GM12878 (cell line): ENCODE data around the gene TUBAL3.
"Not testable (repeated sequence)": the region's sequence is repeated elsewhere in the genome, so short reads cannot be mapped to it uniquely, and the experiment has no call there.

Experiments used
- BCL3 ChIP-seq: IDR thresholded peaks from 2 replicates; pipeline ENCODE4 v1.6.1; 2011; ENCODE audit warnings: borderline replicate concordance, low read depth, mild to moderate bottlenecking, moderate library complexity, low read length; ENCODE audit not compliant: insufficient read depth, poor library complexity, severe bottlenecking
- HDAC6 ChIP-seq: fragments of 200-600 bp; sonication (generic); IDR thresholded peaks from one replicate; pipeline ENCODE4 v1.8.0; 2017; ENCODE audit warnings: antibody characterized with exemption; ENCODE audit not compliant: unreplicated experiment
- LARP7 ChIP-seq: fragments of 450-650 bp; IDR thresholded peaks from 2 replicates; pipeline ENCODE4 v1.6.1; 2017; ENCODE audit warnings: mild to moderate bottlenecking
- NFYB ChIP-seq: IDR thresholded peaks from 2 replicates; pipeline ENCODE4 v1.6.1; 2011; ENCODE audit warnings: low read depth, mild to moderate bottlenecking, low read length, improper control_type of control experiment, moderate library complexity; ENCODE audit not compliant: insufficient read depth
- RAD51 ChIP-seq: fragments of 450-650 bp; IDR thresholded peaks from 2 replicates; pipeline ENCODE4 v1.6.1; 2016; ENCODE audit warnings: moderate library complexity, mild to moderate bottlenecking, inconsistent platforms
- RBBP5 ChIP-seq: fragments of 200-600 bp; sonication (generic); conservative IDR thresholded peaks from 2 replicates; pipeline ENCODE4 v1.6.1; 2016
- RCOR1 ChIP-seq: conservative IDR thresholded peaks from 2 replicates; pipeline ENCODE4 v1.6.1; 2012; ENCODE audit warnings: low read depth, low read length, improper control_type of control experiment
- TF ChIP-seq, protein P1 (sequence below), 3 experiments: IDR thresholded peaks in 2 of 3; conservative IDR thresholded peaks in 1 of 3; 2 replicates each; pipeline ENCODE4 v1.5.1; 2011; ENCODE audit warnings: low read depth in 3 of 3, low read length in 3 of 3, mild to moderate bottlenecking in 3 of 3, control low read depth in 2 of 3, moderate library complexity in 2 of 3, inconsistent platforms in 1 of 3, mixed read lengths in 1 of 3; ENCODE audit not compliant: control insufficient read depth in 2 of 3, insufficient read depth in 1 of 3; ENCODE audit errors: extremely low read depth in 1 of 3

- TF ChIP-seq, protein P1, sequence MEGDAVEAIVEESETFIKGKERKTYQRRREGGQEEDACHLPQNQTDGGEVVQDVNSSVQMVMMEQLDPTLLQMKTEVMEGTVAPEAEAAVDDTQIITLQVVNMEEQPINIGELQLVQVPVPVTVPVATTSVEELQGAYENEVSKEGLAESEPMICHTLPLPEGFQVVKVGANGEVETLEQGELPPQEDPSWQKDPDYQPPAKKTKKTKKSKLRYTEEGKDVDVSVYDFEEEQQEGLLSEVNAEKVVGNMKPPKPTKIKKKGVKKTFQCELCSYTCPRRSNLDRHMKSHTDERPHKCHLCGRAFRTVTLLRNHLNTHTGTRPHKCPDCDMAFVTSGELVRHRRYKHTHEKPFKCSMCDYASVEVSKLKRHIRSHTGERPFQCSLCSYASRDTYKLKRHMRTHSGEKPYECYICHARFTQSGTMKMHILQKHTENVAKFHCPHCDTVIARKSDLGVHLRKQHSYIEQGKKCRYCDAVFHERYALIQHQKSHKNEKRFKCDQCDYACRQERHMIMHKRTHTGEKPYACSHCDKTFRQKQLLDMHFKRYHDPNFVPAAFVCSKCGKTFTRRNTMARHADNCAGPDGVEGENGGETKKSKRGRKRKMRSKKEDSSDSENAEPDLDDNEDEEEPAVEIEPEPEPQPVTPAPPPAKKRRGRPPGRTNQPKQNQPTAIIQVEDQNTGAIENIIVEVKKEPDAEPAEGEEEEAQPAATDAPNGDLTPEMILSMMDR (IDR thresholded peaks at IDR 0.05 in 2 of 3, conservative IDR thresholded peaks at IDR 0.05 in 1 of 3; ENCODE audit: control insufficient read depth in 2 of 3, extremely low read depth in 1 of 3, insufficient read depth in 1 of 3, low read depth in 3 of 3, low read length in 3 of 3): not testable (repeated sequence)
- not testable (repeated sequence) for TF ChIP-seq LARP7, RBBP5, RAD51, HDAC6, BCL3, RCOR1, NFYB
Observed at GRCh38 chr10:5379202-5379601, 25.4 kb downstream of the TUBAL3 start.
